Measurements from ENCODE around the gene SGCA. TPM values are rescaled to one million over a fixed set of nuclear protein-coding genes. Genes with fewer than 3 reads are reported as not detected.

Gene SGCA
- total and polyA plus RNA-seq, 9 of the 15 experiments (the other 6 are each of a cell fraction or from before 2014, with no cell fraction given), result not detected

DNA sequence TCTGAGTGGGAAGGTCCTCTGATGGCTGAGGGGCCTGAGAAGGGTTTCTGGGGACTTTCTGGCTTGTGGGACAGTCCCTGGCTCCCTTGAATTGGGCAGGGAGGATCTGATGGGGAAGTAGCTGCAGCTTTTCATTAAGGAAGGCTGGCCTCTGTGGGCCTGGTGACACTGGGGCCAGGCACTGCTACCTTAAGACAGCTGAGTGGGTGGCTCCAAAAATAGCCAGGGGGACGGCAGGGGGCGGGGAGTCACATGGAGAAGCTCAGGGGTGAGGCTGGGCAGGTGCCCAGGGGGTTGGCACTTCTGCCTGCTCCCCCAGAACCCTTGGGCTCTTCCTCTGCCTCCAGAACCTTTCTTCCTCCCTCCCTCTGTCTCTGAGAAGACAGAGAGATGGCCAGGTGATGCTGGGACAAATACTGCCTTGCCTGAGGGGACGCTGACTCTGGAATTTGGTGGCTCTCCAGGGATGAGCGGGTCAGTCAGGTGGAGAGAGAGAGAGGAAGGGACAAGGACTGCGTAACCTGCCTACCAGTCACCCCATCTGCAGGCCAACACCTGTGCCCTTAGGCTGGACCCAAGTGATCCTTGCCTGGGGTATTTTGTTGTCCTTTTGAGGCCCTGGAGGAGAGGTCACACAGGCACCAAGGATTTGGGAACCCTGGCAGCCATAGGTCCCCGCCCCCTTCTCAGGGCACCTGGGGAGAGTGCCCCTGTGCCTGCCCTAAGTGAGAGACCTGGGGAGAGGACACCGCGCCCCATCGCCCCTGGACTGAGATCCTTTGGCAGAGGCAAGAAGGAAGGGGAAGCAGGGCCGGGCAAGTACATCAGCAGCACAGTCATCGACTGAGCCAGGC lies 1.7 kb upstream of the SGCA start:
- no peak for DNase-seq (ENCODE audit: extremely low read depth in 1 of 4, low spot score in 3 of 4)
- H3K36me3 ChIP-seq (ENCODE audit: control insufficient read depth, insufficient read depth, low read length), result no peaks in the 10 kb centered on the region
- H3K79me2 ChIP-seq (ENCODE audit: control insufficient read depth, insufficient read depth, low read length), result no peaks in the 10 kb centered on the region
- ChIA-PET POLR2A (interaction anchor here (0.7 to 1.5 kb wide), 2 partner anchors 10 kb away, joined by 3 read pairs; no protein-coding TSS in a partner anchor), CTCF (ENCODE audit: low intra/inter-chr PET ratio) (no interaction called here)
- peaks cover 0 to 7% of the 10 kb centered on the region in 2 experiments; a peak in 1 of 5 replicates for H3K27me3 ChIP-seq (ENCODE audit: control insufficient read depth in 2 of 2, insufficient read depth in 2 of 2, low read length in 2 of 2)
- H2AFZ ChIP-seq (ENCODE audit: low read depth, low read length), result no peak overlapping the region
- H3K27ac ChIP-seq (ENCODE audit: extremely low read depth, low read depth, low read length), result no peak overlapping the region
- H3K4me2 ChIP-seq (ENCODE audit: insufficient read depth, low read length), result no peak overlapping the region
- TF ChIP-seq MEF2D (tag; conservative IDR thresholded peaks at IDR 0.05; ENCODE audit: low read depth) (peak; percentile 67), DLX4 (CRISPR knock-in tag; IDR thresholded peaks at IDR 0.05) (no peak), ZNF668 (CRISPR knock-in tag; IDR thresholded peaks at IDR 0.05) (no peak), MEF2A (IDR thresholded peaks at IDR 0.05; ENCODE audit: control insufficient read depth, low read depth, low read length) (peak; percentile 77), ZNF717 (CRISPR knock-in tag; IDR thresholded peaks at IDR 0.05) (no peak), MAFK (IDR thresholded peaks at IDR 0.05; ENCODE audit: low read length) (no peak), EGR1 (conservative IDR thresholded peaks at IDR 0.05) (peak; percentile 52; the same call in 1 of the 2 replicates)
- TF ChIP-seq, protein P1, sequence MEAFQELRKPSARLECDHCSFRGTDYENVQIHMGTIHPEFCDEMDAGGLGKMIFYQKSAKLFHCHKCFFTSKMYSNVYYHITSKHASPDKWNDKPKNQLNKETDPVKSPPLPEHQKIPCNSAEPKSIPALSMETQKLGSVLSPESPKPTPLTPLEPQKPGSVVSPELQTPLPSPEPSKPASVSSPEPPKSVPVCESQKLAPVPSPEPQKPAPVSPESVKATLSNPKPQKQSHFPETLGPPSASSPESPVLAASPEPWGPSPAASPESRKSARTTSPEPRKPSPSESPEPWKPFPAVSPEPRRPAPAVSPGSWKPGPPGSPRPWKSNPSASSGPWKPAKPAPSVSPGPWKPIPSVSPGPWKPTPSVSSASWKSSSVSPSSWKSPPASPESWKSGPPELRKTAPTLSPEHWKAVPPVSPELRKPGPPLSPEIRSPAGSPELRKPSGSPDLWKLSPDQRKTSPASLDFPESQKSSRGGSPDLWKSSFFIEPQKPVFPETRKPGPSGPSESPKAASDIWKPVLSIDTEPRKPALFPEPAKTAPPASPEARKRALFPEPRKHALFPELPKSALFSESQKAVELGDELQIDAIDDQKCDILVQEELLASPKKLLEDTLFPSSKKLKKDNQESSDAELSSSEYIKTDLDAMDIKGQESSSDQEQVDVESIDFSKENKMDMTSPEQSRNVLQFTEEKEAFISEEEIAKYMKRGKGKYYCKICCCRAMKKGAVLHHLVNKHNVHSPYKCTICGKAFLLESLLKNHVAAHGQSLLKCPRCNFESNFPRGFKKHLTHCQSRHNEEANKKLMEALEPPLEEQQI (IDR thresholded peaks at IDR 0.05), result no peak
- no peaks in the 10 kb centered on the region for H3K9me3 ChIP-seq (replicated peaks; ENCODE audit: control insufficient read depth, insufficient read depth, low read depth, low read length)
- H3K4me3 ChIP-seq, result no peak overlapping the region
- intact Hi-C loops (cut with micrococcal nuclease), result no loop called here
- H3K9me1 ChIP-seq (ENCODE audit: control insufficient read depth, insufficient read depth, low read length), result no peaks in the 10 kb centered on the region
- no peak for ATAC-seq
- no peaks in the 10 kb centered on the region; the same call in 1 of the 2 replicates for H4K20me1 ChIP-seq (replicated peaks; ENCODE audit: control insufficient read depth, insufficient read depth, low read length)
- WGBS (ENCODE audit: insufficient coverage, low coverage, missing lambda C conversion rate), result 25% methylated on average over 11 of the region's 11 CpGs
- BruUV-seq (replicated peaks), result no TSS peak
- H3K4me1 ChIP-seq (replicated peaks in 1 of 2; ENCODE audit: control insufficient read depth in 2 of 2, insufficient read depth in 2 of 2, low read length in 2 of 2), result peaks cover 10 to 32% of the 10 kb centered on the region in 2 experiments; a peak in 3 of 5 replicates
- H3K9ac ChIP-seq (ENCODE audit: insufficient read depth in 1 of 2, low read depth in 2 of 2, low read length in 2 of 2), result no peak overlapping the region
- no peak for FAIRE-seq
- in situ Hi-C loops (cut with MboI), result no loop called here
